Skin epidermis (tissue), 12 donors: ENCODE data around the gene MAP6.
"Not testable (repeated sequence)": the region's sequence is repeated elsewhere in the genome, so short reads cannot be mapped to it uniquely, and the experiment has no call there.

Experiments
- H3K27ac ChIP-seq, 21 experiments: fragments of 200-600 bp; sonication (generic) in 11 of 21; one replicate each; pipeline ENCODE4 v1.5.0; 2020; ENCODE audit warnings: mild to moderate bottlenecking in 3 of 21, inconsistent platforms in 2 of 21, moderate library complexity in 2 of 21
- H3K4me3 ChIP-seq, 7 experiments: fragments of 200-600 bp; sonication (generic) in 2 of 7; one replicate each; pipeline ENCODE4 v1.5.0; 2020; ENCODE audit warnings: inconsistent platforms in 2 of 7, mild to moderate bottlenecking in 2 of 7, moderate library complexity in 1 of 7

Gene MAP6

DNA sequence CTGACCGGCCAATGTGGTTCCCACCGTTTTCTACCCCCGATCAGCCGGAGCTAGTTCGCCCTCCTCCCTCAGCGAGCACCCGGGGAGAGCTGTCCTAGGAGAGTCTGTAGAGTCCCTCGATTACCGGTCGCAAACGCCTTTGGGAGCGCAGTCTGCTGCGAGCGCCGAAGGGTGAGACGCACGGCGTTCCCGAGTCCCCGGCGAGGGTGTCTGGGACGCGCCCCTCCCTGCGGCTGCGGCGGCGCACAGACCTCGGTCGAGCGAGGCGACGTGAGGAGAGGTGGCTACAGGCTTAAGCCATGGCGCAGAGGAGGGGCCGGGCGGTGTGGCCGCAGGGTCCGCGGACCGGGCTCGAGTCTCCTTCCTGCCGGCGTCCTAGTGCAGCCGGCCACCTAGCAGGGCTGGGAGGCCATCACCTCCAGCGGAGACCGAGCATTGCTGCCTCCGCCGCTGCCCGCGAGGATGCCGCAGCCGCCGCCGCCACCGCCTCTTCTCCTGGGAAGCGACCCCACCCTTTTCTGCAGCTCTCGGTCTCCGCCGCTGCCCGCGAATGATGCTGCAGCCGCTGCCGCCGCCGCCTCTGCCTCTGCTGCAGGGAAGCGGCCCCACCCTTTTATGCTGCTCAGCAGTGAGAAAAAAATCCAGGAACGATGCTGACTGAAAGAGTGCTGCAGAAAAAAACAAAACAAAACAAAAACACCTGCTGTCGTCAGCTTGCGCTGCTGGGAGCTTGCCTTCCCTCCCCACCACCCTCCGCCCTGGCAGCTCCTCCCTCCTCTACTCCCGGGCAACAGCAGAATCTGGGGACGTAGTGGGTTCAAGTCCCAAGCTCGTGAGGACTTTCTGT lies at the start of gene MAP6:
MAP6 (minus strand) TSS at position 588 of the 847 bp plus-strand sequence. CDS start 669 bp downstream, outside the sequence.
- no peak within 1 kb of the TSS for H3K27ac ChIP-seq
- peak within 1 kb of the TSS in 6 of 7 experiments; percentile 7 to 46 (median 32) for H3K4me3 ChIP-seq

DNA sequence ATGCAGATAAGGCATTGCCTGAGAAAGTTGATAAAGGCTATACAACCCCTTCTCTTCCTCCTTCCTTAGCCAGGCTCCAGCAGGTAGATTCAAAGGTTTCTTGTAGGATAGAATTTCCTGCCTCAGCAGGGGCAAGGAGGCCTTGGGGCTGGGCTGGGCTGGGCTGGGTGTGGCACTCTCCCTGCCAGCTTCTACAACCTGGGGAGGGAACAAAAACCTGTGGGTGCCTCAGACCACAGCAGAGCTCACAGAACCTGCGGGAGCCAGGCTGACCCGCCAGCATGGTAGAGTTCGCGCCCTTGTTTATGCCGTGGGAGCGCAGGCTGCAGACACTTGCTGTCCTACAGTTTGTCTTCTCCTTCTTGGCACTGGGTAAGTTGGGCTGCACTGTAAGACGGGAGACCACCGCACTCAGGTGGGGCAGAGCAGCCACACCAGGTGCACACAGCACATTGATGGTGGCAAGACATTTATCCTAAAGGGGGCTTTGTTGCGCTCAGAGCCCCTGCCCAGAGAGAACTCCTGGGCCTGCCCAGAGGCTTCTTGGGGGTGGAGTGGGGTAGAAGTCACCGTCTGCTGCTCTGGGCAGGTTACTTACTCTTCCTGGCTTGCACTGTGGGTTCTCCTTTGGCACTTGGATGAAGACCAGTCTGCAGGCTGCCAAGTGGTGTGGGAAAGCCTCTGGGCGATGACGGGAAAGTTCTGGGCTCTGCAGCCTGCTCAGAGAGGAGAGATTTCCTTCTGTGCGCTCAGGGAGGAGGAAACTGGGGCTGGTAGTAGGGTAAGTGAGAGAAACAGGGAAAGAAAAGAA lies 49.0 kb upstream of the MAP6 start, which contains the start of gene MOGAT2:
MOGAT2 (plus strand) TSS at position 231 of the 811 bp plus-strand sequence; CDS start at position 282, 51 bp downstream.
- H3K27ac ChIP-seq = peak within 1 kb of the TSS in 1 of 21 experiments; percentile 26
- no peak within 1 kb of the TSS for H3K4me3 ChIP-seq

DNA sequence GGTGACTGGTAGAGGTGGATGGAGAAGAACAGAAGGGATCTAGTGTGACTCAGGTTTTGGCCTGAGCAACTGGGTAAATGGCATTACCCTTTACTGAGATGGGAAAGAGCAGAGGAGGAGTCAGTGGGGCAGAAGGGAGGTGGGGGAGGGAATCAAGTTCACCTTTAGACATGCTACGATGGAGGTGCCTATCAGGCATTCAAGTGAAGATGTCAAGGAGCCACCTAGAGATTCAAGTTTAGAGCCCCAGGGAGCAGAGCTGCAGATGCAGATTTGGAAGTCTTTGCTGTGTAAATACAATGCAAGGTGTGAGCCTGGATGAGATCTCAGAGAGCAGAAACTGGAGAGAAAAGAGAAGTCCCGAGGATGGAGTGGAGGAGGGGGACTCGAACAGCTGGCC lies 47.8 kb upstream of the MAP6 start:
- Histone ChIP-seq H3K27ac (no peak overlapping the region), H3K4me3 (no peak overlapping the region)

DNA sequence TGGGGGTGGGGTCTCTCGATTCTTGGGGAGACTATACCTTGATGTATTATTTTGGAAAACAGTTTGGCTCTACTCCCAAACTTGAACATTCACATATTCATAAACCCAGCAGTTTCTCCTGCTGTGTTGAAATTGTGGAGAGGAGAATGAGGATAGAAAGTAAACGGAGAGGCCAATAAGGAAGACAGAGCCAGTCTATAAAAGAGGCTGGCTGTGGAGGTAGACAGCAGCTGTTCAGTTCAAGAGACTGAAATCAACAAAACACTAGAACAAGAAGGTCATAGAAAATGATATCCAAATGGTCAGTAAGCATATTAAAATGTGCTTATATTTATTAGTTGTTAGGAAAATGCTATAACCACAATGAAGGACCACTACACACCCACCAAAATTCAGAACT lies 46.9 kb upstream of the MAP6 start:
- H3K4me3 ChIP-seq = no peak overlapping the region
- H3K27ac ChIP-seq = no peak overlapping the region

DNA sequence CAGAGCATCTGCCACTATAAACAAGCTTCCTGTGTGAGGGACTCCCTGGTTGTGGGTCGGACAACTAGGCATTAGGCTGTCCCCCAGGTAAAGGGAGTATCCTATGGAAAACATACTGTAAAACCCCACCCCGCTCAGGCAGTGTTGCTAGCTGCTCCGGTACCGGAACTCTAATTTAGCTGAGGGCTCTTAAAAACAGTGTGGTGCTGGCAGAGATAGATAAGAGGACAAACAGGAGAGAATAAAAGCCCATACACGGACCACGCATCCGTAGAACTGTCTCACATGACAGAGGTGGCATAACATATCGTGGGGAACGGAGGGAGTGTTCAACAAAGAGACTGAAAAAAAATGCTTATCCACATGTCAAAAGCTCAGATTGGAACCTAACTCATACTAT lies 45.4 kb upstream of the MAP6 start:
- Histone ChIP-seq H3K27ac (no peak overlapping the region), H3K4me3 (no peak overlapping the region)

DNA sequence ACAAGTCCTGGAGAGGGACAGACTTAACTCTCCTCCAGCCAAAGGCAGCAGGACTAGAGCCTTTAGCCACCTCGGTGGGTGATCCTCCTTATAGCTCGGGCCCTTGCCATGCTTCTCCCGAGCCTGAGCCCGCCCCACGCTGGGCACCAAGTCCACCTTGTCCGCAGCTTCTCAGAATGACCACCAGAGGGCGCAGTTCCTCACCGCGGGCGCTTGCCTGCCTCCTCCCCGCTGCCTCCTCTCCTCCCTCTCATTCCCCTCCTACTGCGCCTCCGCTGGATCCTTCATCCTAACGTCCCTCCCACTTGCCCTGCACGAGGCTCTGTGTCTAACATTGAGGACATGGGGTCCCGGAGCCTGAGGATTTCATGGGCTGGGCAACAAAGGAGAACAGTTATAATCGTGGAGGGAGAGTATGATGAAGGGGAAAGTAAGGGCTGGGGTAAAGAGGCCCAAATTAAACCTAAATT lies 37.5 kb upstream of the MAP6 start:
- Histone ChIP-seq H3K4me3 (no peak overlapping the region), H3K27ac (no peak overlapping the region)

DNA sequence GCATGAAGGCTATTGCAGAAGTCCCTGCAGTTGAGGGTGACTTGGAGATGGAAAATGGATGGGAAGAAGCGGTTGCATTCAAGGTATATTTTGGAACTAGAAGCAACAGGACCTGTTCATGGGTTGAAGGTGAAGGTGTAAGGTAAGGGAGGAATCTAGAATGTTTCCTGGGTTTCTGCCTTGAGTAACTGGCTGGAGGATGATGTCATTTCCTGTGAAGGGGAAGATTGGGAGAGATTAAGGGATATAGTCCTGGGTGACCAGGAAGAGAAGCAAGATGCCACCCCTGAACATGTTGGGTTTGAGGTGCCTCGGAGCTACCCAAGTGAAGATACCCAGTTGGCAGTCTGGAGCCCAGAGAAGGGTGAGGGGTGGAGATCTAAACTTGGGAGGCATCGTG lies 36.7 kb upstream of the MAP6 start:
- Histone ChIP-seq H3K27ac (no peak overlapping the region), H3K4me3 (no peak overlapping the region)

DNA sequence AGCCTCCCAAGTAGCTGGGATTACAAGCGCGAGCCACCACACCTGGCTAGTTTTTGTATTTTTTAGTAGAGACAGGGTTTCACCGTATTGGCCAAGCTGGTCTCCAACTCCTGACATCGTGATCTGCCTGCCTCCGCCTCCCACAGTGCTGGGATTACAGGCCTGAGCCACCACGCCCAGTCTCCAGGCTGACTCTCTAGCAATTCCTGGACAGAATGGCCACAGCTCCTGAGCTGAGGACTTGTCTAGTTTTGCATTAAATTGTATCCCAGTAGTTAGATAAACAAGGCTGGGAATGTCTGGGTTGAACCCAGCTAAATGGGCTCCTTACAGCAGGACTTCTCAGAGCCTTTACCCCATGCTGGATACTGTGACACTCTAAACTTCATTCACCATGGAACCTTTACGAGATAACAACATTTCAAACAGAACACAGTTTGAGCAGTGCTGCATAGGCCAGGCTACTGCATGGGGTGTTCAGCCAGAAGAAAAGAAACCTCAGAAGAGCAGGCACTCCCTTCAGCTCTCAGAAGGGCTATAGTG lies 34.9 kb upstream of the MAP6 start:
- H3K27ac ChIP-seq = no peak overlapping the region
- no peak overlapping the region for H3K4me3 ChIP-seq

DNA sequence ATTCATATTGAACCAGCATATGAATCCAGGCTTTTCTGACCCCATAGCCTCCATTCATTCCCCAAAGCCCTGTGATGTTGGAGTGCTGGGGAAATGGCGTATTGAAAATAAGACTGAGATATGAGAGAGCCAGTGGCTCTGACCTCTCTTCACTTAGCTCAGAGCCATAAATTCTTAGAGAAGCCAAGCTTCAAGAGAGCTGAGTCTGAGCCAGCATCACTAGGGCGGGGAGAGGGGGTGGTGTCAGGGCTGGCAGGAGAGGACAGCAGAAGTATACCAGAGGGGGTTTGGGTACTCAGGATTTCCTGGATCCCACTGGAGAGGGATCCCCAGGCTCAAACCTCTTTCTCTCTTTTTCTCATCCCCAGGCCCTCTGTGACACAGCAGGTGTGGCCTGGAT lies 32.1 kb upstream of the MAP6 start:
- no peak overlapping the region for H3K4me3 ChIP-seq
- no peak overlapping the region for H3K27ac ChIP-seq

DNA sequence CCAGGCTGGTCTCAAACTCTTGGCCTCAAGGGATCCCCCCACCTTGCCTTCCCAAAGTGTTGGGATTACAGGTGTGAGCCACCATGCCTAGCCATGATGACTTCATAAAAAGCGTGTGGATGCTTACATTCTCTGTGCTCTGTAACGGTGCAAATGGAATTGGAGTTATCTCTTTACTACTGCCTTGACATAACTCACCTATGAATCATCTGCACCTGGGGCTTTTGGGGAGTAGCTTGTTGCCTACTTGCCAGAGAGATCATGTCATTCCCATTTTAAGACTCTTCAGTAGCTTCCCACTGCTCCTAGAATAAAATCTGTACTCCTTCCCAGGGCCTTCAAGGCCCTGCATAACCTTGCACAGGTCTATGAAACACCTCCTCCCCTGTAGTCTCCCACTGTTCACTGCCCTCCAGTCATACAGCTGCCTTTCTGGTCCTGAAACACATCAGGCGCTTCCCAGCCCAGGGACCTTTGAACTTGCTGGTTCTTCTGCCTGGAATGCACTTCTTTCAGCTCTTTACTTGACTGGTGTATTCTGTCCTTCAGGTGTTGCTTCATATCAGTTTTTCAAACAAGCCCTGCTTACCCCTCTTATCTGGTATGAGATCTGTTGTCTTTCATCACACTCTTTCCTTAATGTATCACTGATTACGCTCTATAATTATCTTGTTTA lies 29.2 kb upstream of the MAP6 start:
- Histone ChIP-seq H3K27ac (no peak overlapping the region), H3K4me3 (no peak overlapping the region)

DNA sequence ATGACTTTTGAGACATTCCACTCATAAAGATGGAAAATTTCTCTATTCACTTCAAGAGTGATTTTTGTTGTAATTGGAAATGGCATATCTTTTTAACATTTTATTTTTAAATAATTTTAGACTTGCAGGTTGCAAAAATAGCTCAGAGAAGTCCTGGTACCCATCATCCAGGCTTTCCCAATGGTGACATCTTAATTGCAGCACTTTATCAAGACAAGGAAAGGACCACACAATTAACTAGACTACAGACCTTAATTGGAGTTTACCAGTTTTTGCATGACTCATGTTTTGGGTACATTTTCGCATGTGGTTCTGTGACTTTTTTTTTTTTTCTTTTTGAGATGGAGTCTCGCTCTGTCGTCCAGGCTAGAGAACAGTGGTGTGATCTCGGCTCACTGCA lies 23.0 kb upstream of the MAP6 start:
- Histone ChIP-seq H3K4me3 (no peak overlapping the region), H3K27ac (no peak overlapping the region)

DNA sequence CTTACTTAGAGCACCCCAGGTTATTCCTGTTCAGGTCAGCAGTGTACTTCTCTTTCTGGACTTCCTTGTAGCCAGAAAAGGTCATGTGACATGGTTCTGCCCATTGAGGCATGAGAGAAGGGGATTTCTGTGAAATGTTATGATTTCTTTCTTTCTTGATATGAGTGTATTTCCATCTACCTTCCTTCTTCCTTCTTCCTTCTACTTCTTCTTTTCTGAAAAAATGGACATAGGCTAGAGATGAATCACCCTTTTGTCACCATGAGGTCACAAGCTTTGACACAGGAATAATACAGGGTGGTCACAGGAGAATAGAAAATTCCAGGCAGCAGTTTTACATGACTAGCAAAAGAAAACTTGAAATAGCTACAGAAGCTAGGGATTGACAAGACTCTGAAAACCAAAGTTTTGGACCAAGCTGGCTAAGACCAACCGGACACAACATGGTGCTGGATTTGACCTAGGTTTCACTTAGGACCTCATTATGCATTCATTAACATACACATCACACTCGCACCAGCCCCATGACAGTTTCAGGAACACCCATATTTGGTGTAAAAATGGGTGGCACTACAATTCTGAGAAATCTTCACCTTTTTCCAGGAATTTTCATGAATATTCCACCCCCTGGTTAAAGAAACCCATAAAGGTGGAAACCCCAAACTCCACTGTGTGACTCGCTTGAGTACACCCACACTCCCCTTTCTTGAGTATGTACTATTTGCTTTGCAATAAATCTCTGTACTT lies 21.2 kb upstream of the MAP6 start:
- no peak overlapping the region for H3K27ac ChIP-seq

DNA sequence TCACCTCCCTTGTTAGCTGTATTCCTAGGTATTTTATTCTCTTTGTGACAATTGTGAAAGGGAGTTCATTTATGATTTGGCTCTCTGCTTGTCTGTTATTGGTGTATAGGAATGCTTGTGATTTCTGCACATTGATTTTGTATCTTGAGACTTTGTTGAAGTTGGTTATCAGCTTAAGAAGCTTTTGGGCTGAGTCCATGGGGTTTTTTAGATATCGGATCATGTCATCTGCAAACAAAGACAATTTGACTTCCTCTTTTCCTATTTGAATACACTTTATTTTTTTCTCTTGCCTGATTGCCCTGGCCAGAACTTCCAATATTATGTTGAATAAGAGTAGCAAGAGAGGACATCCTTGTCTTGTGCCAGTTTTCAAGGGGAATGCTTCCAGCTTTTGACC lies 15.0 kb upstream of the MAP6 start:
- not testable (repeated sequence) for H3K27ac ChIP-seq, H3K4me3 ChIP-seq

More for the DNA sequence above, 21.2 kb upstream of the MAP6 start:
- no peak overlapping the region for H3K4me3 ChIP-seq

DNA sequence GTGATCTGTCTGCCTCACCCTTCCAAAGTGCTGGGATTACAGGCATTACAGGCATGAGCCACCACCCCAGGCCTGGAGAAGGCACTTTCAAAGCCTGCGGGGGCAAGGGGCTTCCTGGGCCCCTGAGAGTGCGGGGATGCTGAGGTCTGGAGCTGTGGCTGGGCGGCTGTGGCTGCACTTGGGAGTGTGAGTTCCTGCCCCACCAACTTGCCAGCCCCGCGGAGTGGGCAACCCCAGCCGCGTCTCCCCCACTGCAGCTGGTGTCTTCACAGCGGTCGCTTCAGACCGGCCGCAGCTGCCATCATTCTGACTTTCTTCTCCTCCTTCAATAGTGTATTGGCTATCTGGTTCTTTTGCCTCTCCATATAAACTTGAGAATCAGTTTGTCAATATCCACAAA lies 10.7 kb upstream of the MAP6 start:
- Histone ChIP-seq H3K27ac (no peak overlapping the region), H3K4me3 (no peak overlapping the region)

DNA sequence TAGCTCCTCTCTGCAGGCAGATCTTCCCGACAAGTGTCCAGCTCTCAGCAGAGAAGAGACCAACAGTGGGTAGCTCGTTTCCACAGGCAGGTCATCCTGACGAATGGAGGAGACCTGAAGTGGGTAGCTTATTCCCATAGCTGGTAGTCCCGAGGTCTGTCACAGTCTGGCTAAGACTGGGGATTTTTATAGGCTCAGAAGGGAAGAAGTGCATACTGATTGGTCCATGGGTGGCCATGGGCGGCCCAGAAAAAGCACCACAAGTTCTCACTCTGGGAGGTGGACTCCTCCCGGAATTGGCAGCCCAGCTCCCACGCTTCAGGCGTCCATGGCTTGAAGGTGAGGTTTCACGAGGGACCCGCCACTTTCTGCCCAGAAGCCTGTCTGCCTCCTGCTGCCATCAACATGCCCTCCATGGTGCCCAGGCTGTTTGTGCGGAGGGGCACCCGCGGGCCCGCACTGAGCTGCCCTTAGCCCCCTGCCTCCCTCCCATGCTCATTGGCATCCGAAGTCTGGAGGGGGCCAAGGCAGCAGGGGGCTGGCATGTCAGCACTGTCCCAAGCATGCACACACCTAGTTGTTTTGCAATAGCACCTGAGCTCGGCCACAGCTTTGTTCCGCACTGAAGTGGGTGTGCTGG lies 9.9 kb upstream of the MAP6 start:
- no peak overlapping the region for H3K4me3 ChIP-seq

DNA sequence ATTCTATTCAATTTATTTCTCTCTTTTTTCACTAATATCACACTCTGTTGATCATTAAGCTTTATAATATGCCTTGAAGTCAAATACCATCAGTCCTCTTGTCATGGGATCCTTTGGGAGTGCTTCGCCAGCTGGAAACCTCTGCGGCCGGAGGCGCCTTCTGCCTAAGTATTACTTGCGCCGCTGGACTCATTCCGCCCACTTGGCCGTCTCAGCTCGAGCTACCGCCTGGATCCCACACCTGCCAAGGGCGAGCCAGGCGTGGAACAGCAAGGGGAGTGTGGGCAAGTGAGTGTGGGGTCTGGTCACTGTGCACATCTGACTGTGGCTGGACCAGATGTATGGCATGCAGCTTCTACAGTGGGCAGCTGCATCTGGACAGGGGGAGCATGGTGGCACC lies 9.1 kb upstream of the MAP6 start:
- Histone ChIP-seq H3K4me3 (no peak overlapping the region), H3K27ac (no peak overlapping the region)

More for the DNA sequence above, 9.9 kb upstream of the MAP6 start:
- no peak overlapping the region for H3K27ac ChIP-seq

DNA sequence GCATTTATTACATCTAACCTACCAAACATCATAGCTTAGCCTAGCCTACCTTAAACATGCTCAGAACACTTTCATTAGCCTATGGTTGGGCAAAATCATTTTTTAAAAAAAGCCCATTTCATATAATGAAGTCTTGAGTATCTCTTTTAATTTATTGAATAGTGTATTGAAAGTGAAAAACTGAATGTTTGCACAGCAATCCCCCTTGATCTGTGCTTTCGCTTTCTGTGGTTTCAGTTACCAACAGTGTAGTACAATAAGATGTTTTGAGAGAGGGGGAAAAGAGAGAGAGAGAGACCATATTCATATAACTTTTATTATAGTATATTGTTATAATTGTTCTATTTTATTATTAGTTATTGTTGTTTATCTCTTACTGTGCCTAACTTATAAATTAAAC lies 8.4 kb upstream of the MAP6 start:
- Histone ChIP-seq H3K4me3 (no peak overlapping the region), H3K27ac (no peak overlapping the region)

DNA sequence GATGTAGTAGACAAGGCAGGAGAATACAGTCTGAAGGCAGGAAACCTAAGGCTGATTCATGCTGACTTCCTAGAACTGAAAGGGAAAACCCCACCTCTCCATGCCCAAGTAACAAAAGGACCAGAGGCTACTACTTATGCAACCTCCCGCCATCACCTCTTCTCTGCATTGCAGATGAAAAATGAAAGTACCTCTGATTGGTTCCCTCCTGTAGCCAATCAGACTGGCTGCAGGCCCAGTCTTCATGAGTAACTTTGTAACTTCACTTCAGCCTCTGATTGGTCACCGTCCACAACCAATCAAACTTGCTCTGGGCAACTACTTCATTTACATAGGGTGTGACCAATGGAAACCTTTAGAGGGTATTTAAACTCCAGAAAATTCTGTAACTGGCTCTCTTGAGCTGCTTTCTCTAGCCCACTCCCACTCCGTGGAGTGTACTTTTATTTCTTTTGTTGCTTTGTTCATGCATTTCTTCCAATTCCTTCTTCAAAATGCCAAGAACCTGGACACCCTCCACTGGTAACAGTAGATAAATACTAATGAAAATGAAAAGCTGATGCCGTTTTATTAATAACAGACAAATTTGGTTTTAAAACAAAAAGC lies 5.2 kb upstream of the MAP6 start:
- Histone ChIP-seq H3K4me3 (no peak overlapping the region), H3K27ac (no peak overlapping the region)
